H1 (cell line): ENCODE measurements around the gene LCN6.

ENCODE experiments used
- ATF2 ChIP-seq: IDR thresholded peaks from 2 replicates; pipeline ENCODE4 v1.6.1; 2012; ENCODE audit warnings: low read length, inconsistent platforms
- BACH1 ChIP-seq: IDR thresholded peaks from 2 replicates; pipeline ENCODE4 v1.6.1; 2012; ENCODE audit warnings: low read length, improper control_type of control experiment
- CHD7 ChIP-seq: fragments of 300-600 bp; sonication (generic); IDR thresholded peaks from 2 replicates; pipeline ENCODE4 v1.7.1; 2012; ENCODE audit warnings: low read length, moderate library complexity, mild to moderate bottlenecking, inconsistent platforms; ENCODE audit not compliant: insufficient replicate concordance
- CTCF ChIP-seq, 3 experiments: IDR thresholded peaks; 1 replicate in 2 of 3; 2 replicates in 1 of 3; pipeline versions ENCODE4 v1.5.1 to v1.6.1; 2011; ENCODE audit warnings: low read length in 3 of 3, mild to moderate bottlenecking in 3 of 3, inconsistent platforms in 2 of 3, low read depth in 1 of 3, moderate library complexity in 1 of 3; ENCODE audit not compliant: insufficient read depth in 1 of 3; ENCODE audit errors: control extremely low read depth in 1 of 3
- FOSL1 ChIP-seq: IDR thresholded peaks from 2 replicates; pipeline ENCODE4 v1.6.1; 2011; ENCODE audit warnings: mild to moderate bottlenecking, low read depth, low read length, moderate library complexity; ENCODE audit not compliant: insufficient read depth
- HDAC6 ChIP-seq: IDR thresholded peaks from one replicate; pipeline ENCODE4 v1.7.1; 2012; ENCODE audit warnings: low read depth, mild to moderate bottlenecking, inconsistent platforms, low read length, moderate library complexity
- JUND ChIP-seq: IDR thresholded peaks from 2 replicates; pipeline ENCODE4 v1.6.1; 2011; ENCODE audit warnings: mild to moderate bottlenecking, improper control_type of control experiment, low read length
- MAX ChIP-seq: IDR thresholded peaks from 2 replicates; pipeline ENCODE4 v1.6.1; 2012; ENCODE audit warnings: inconsistent platforms
- POLR2A ChIP-seq, 2 experiments: IDR thresholded peaks; 1 replicate in 1 of 2; 2 replicates in 1 of 2; pipeline ENCODE4 v1.6.1; 2011; ENCODE audit warnings: low read depth in 2 of 2, low read length in 2 of 2, mild to moderate bottlenecking in 2 of 2; ENCODE audit errors: control extremely low read depth in 1 of 2
- SIX5 ChIP-seq: IDR thresholded peaks from 2 replicates; pipeline ENCODE4 v1.6.1; 2011; ENCODE audit warnings: mild to moderate bottlenecking, low read depth, low read length
- TAF1 ChIP-seq: IDR thresholded peaks from 2 replicates; pipeline ENCODE4 v1.6.1; 2011; ENCODE audit warnings: mild to moderate bottlenecking, low read depth, low read length
- TEAD4 ChIP-seq: IDR thresholded peaks from 2 replicates; pipeline ENCODE4 v1.6.1; 2012; ENCODE audit warnings: low read depth, low read length, inconsistent platforms, mixed read lengths

- TF ChIP-seq TAF1 (no peak), CTCF (IDR thresholded peaks at IDR 0.05; ENCODE audit: control extremely low read depth in 1 of 3, insufficient read depth in 1 of 3, low read depth in 1 of 3, low read length in 3 of 3) (peak in 2 of 3 experiments; percentile 79 to 89; a peak in 3 of 4 replicates), SIX5 (no peak), FOSL1 (no peak), CHD7 (no peak), BACH1 (no peak), HDAC6 (no peak), MAX (peak; percentile 57), ATF2 (no peak), TEAD4 (no peak), JUND (no peak), POLR2A (IDR thresholded peaks at IDR 0.05; ENCODE audit: control extremely low read depth in 1 of 2, low read depth in 2 of 2, low read length in 2 of 2) (no peak)
These were observed 54.0 kb downstream of the LCN6 start for GRCh38 chr9:136694163-136694871.
